Breast epithelium (tissue), 4 donors: Measurements from ENCODE around the gene PTPRO. TPM values are rescaled to one million over a fixed set of nuclear protein-coding genes. Genes with fewer than 3 reads are reported as not detected.
A peak's percentile ranks its signal among the peaks of the same experiment; 100 is the strongest.

Experiments
- DNase-seq, 2 donors: peaks; one replicate each; pipeline ENCODE4 v3.0.0-alpha.2; 2019; ENCODE audit warnings: low spot score in 2 of 2
- H3K27ac ChIP-seq, 2 donors: fragments of 200-600 bp; sonication (generic) in 1 of 2; one replicate each; pipeline ENCODE4 v1.5.1; 2016 to 2019; ENCODE audit warnings: mild to moderate bottlenecking in 1 of 2
- H3K27me3 ChIP-seq, 2 donors: fragments of 200-600 bp; sonication (generic) in 1 of 2; one replicate each; pipeline versions ENCODE4 v1.5.1 to v1.6.0; 2017 to 2019; ENCODE audit warnings: control low read depth in 1 of 2, mild to moderate bottlenecking in 1 of 2
- H3K36me3 ChIP-seq: fragments of 200-600 bp; one replicate; pipeline ENCODE4 v1.5.1; 2019
- H3K4me1 ChIP-seq, 2 donors: fragments of 200-600 bp; sonication (generic); one replicate each; pipeline ENCODE4 v1.5.1; 2016 to 2019; ENCODE audit warnings: control low read depth in 1 of 2
- H3K4me3 ChIP-seq, 3 donors: fragments of 200-600 bp; sonication (generic); 1 replicate in 2 of 3; 2 replicates in 1 of 3; pipeline ENCODE4 v1.5.1; 2016 to 2019; ENCODE audit warnings: mild to moderate bottlenecking in 3 of 3, moderate library complexity in 2 of 3
- H3K9me3 ChIP-seq, 2 donors: fragments of 200-600 bp; sonication (generic) in 1 of 2; one replicate each; pipeline ENCODE4 v1.5.1; 2016 to 2019; ENCODE audit warnings: control low read depth in 1 of 2
- CTCF ChIP-seq, 3 donors: fragments of 450-650 bp; IDR thresholded peaks; one replicate each; pipeline ENCODE4 v1.5.1; 2016 to 2017; ENCODE audit warnings: antibody characterized with exemption in 3 of 3, mild to moderate bottlenecking in 3 of 3, moderate library complexity in 3 of 3
- POLR2A ChIP-seq: fragments of 450-650 bp; IDR thresholded peaks from one replicate; pipeline ENCODE4 v1.6.1; 2016; ENCODE audit warnings: antibody characterized with exemption, mild to moderate bottlenecking, moderate library complexity
- POLR2AphosphoS5 ChIP-seq, 3 donors: sonication (generic); formaldehyde crosslinking; IDR thresholded peaks; one replicate each; pipeline ENCODE4 v1.6.1; 2017; ENCODE audit warnings: antibody characterized with exemption in 3 of 3
- intact Hi-C: fragments of 100-400 bp; cut with DNase I; formaldehyde crosslinking; loops from one replicate; pipeline ENCODE4 v1.15.1; 2023; ENCODE audit warnings: low total_unique reads
- total RNA-seq, 3 donors: library from RNA; depleted of rRNA; stranded (reverse); fragments of >200 nt; gene quantifications; one replicate each; pipeline ENCODE4 v1.1.0, GENCODE V29; 2016

The PTPRO gene
- total RNA-seq, 3 donors from 2014 or later: 1.3 to 5.3 (median 2.5) TPM

GRCh38 chr12:15629761-15630160, 307.5 kb downstream of the PTPRO start:
- intact Hi-C loops: no loop called here
- Histone ChIP-seq H3K4me1 (peaks cover 0 to 4% of the 10 kb centered on the region in 2 donors), H3K36me3 (no peaks in the 10 kb centered on the region), H3K27ac (peak overlapping the region; percentile 78 to 85), H3K4me3 (no peak overlapping the region), H3K27me3 (no peaks in the 10 kb centered on the region), H3K9me3 (no peaks in the 10 kb centered on the region)
- no peak for DNase-seq
- no peak for TF ChIP-seq POLR2AphosphoS5 (IDR thresholded peaks at IDR 0.05)

- intact Hi-C loops: no loop called here
- peaks cover 0 to 4% of the 10 kb centered on the region in 2 donors for H3K4me1 ChIP-seq
- H3K36me3 ChIP-seq: no peaks in the 10 kb centered on the region
- no peak overlapping the region for H3K4me3 ChIP-seq
- no peak for TF ChIP-seq POLR2A
- no peak for TF ChIP-seq POLR2AphosphoS5 (IDR thresholded peaks at IDR 0.05)
- TF ChIP-seq CTCF (IDR thresholded peaks at IDR 0.05): no peak
- H3K27me3 ChIP-seq: no peaks in the 10 kb centered on the region
- peak overlapping the region; percentile 78 to 85 for H3K27ac ChIP-seq
- no peaks in the 10 kb centered on the region for H3K9me3 ChIP-seq
- DNase-seq: no peak
Observed at GRCh38 chr12:15631007-15631715, 308.9 kb downstream of the PTPRO start.

GRCh38 chr12:15632708-15633107, 310.4 kb downstream of the PTPRO start:
- no peak overlapping the region for H3K4me3 ChIP-seq
- TF ChIP-seq POLR2AphosphoS5 (IDR thresholded peaks at IDR 0.05): no peak
- TF ChIP-seq CTCF (IDR thresholded peaks at IDR 0.05): no peak
- no peak for TF ChIP-seq POLR2A
- peak overlapping the region; percentile 20 to 59 for H3K27ac ChIP-seq
- no peaks in the 10 kb centered on the region for H3K9me3 ChIP-seq
- DNase-seq: no peak
- no peaks in the 10 kb centered on the region for H3K27me3 ChIP-seq
- no peaks in the 10 kb centered on the region for H3K36me3 ChIP-seq
- intact Hi-C loops: no loop called here
- peaks cover 0 to 4% of the 10 kb centered on the region in 2 donors for H3K4me1 ChIP-seq

GRCh38 chr12:15633201-15633600, 310.9 kb downstream of the PTPRO start:
- Histone ChIP-seq H3K27ac (peak overlapping the region in 1 of 2 donors; percentile 60), H3K36me3 (no peaks in the 10 kb centered on the region), H3K4me3 (no peak overlapping the region), H3K27me3 (no peaks in the 10 kb centered on the region), H3K9me3 (no peaks in the 10 kb centered on the region), H3K4me1 (peaks cover 0 to 4% of the 10 kb centered on the region in 2 donors)
- TF ChIP-seq POLR2AphosphoS5 (IDR thresholded peaks at IDR 0.05) (no peak), POLR2A (no peak), CTCF (IDR thresholded peaks at IDR 0.05) (no peak)
- intact Hi-C loops: no loop called here
- no peak for DNase-seq

- H3K36me3 ChIP-seq: no peaks in the 10 kb centered on the region
- no peaks in the 10 kb centered on the region for H3K9me3 ChIP-seq
- TF ChIP-seq CTCF (IDR thresholded peaks at IDR 0.05) (no peak), POLR2A (no peak), POLR2AphosphoS5 (IDR thresholded peaks at IDR 0.05) (no peak)
- H3K4me1 ChIP-seq: peaks cover 0 to 4% of the 10 kb centered on the region in 2 donors
- intact Hi-C loops: no loop called here
- peak overlapping the region in 1 of 2 donors; percentile 60 for H3K27ac ChIP-seq
- DNase-seq: no peak
- H3K27me3 ChIP-seq: no peaks in the 10 kb centered on the region
- H3K4me3 ChIP-seq: no peak overlapping the region
Observed at GRCh38 chr12:15634010-15634683, 311.8 kb downstream of the PTPRO start.
